ENCODE data around the gene JMJD8. TPM values are rescaled to one million over a fixed set of nuclear protein-coding genes. Genes with fewer than 3 reads are reported as not detected.
A peak's percentile ranks its signal among the peaks of the same experiment; 100 is the strongest.

JMJD8 gene
- total and polyA plus RNA-seq, 4 donors: 21.2 to 52.6 (median 33.4) TPM

DNA sequence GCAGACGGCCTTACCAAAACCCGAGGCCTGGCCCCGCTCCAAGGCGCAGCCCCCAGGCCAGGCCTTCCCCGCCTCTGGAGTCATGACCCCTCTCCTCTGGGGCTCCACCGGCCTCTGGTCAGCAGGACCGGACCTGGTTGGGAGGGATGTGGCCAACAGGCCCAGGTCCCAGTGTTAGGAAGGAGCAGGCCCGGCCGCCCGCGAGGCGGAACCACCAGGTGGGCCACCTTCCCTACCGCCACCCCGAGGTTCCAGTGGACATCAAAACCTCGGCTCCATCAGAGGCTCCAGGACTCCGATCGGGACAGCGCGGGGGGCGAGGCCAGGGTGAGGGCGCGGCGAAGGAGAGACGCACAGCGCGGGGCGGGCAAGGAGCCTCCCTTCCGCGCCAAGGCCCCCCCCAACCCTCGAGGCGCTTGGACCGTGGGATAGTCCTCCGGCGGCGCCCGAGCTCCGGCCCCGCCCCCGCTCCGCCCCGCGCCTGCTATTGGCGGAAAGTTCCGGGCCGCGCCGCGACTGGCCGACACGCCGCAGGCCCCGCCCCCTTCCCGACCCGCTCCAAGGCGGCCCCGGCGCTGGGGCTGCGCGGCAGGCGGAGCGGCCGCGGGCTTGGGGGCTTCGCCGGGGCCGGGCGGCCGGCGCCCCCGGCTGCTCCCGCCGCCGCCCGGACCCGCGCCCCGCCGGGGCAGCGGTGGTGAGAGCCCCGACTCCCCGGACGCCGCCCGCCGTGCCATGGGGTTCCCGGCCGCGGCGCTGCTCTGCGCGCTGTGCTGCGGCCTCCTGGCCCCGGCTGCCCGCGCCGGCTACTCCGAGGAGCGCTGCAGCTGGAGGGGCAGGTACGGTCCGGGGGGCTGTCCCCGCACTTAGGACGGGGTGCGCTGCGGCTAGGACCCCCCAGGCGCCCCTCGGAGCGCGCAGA is 30.7 kb upstream of the JMJD8 start, which contains the start of gene METRN:
Gene METRN (plus strand): TSS at position 561 of the 919 bp plus-strand sequence. CDS start 172 bp downstream, at position 733.
- H3K4me3 ChIP-seq (ENCODE audit: low read depth in 1 of 3, low read length in 3 of 3): peak within 1 kb of the TSS in 2 of 3 donors; percentile 60 to 74
- H3K27me3 ChIP-seq (ENCODE audit: control insufficient read depth in 4 of 4, insufficient read depth in 4 of 4, low read length in 3 of 4): peaks cover 0 to 6% (median 0%) of the 10 kb centered on the region in 4 donors
- H3K9me3 ChIP-seq (ENCODE audit: control insufficient read depth in 4 of 4, low read length in 3 of 4): no peaks in the 10 kb centered on the region
- 7% methylated on average over 108 of the region's 108 CpGs for WGBS
- H3K36me3 ChIP-seq (ENCODE audit: control insufficient read depth in 4 of 4, insufficient read depth in 3 of 4, low read depth in 1 of 4, low read length in 3 of 4): peaks cover 0 to 2% (median 0%) of the 10 kb centered on the region in 4 donors
- no peak within 1 kb of the TSS for H3K27ac ChIP-seq (ENCODE audit: low read depth in 1 of 2, low read length in 2 of 2)
- peaks cover 18 to 30% (median 24%) of the 10 kb centered on the region in 4 donors for H3K4me1 ChIP-seq (ENCODE audit: control insufficient read depth in 4 of 4, insufficient read depth in 4 of 4, low read length in 3 of 4)
- TF ChIP-seq RXRA (IDR thresholded peaks at IDR 0.05) (no peak), SP1 (IDR thresholded peaks at IDR 0.05) (no peak), FOXA2 (IDR thresholded peaks at IDR 0.05) (no peak), FOXA1 (IDR thresholded peaks at IDR 0.05) (no peak), GABPA (IDR thresholded peaks at IDR 0.05 in 1 of 2, conservative IDR thresholded peaks at IDR 0.05 in 1 of 2) (no peak), NR2F2 (IDR thresholded peaks at IDR 0.05) (no peak), YY1 (IDR thresholded peaks at IDR 0.05) (no peak)
- TF ChIP-seq, protein P1, sequence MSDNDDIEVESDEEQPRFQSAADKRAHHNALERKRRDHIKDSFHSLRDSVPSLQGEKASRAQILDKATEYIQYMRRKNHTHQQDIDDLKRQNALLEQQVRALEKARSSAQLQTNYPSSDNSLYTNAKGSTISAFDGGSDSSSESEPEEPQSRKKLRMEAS (IDR thresholded peaks at IDR 0.05): no peak
- TF ChIP-seq, protein P2, sequence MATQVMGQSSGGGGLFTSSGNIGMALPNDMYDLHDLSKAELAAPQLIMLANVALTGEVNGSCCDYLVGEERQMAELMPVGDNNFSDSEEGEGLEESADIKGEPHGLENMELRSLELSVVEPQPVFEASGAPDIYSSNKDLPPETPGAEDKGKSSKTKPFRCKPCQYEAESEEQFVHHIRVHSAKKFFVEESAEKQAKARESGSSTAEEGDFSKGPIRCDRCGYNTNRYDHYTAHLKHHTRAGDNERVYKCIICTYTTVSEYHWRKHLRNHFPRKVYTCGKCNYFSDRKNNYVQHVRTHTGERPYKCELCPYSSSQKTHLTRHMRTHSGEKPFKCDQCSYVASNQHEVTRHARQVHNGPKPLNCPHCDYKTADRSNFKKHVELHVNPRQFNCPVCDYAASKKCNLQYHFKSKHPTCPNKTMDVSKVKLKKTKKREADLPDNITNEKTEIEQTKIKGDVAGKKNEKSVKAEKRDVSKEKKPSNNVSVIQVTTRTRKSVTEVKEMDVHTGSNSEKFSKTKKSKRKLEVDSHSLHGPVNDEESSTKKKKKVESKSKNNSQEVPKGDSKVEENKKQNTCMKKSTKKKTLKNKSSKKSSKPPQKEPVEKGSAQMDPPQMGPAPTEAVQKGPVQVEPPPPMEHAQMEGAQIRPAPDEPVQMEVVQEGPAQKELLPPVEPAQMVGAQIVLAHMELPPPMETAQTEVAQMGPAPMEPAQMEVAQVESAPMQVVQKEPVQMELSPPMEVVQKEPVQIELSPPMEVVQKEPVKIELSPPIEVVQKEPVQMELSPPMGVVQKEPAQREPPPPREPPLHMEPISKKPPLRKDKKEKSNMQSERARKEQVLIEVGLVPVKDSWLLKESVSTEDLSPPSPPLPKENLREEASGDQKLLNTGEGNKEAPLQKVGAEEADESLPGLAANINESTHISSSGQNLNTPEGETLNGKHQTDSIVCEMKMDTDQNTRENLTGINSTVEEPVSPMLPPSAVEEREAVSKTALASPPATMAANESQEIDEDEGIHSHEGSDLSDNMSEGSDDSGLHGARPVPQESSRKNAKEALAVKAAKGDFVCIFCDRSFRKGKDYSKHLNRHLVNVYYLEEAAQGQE (IDR thresholded peaks at IDR 0.05): no peak
- TF ChIP-seq, protein P3, sequence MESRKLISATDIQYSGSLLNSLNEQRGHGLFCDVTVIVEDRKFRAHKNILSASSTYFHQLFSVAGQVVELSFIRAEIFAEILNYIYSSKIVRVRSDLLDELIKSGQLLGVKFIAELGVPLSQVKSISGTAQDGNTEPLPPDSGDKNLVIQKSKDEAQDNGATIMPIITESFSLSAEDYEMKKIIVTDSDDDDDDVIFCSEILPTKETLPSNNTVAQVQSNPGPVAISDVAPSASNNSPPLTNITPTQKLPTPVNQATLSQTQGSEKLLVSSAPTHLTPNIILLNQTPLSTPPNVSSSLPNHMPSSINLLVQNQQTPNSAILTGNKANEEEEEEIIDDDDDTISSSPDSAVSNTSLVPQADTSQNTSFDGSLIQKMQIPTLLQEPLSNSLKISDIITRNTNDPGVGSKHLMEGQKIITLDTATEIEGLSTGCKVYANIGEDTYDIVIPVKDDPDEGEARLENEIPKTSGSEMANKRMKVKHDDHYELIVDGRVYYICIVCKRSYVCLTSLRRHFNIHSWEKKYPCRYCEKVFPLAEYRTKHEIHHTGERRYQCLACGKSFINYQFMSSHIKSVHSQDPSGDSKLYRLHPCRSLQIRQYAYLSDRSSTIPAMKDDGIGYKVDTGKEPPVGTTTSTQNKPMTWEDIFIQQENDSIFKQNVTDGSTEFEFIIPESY (IDR thresholded peaks at IDR 0.05): no peak
- TF ChIP-seq, protein P4, sequence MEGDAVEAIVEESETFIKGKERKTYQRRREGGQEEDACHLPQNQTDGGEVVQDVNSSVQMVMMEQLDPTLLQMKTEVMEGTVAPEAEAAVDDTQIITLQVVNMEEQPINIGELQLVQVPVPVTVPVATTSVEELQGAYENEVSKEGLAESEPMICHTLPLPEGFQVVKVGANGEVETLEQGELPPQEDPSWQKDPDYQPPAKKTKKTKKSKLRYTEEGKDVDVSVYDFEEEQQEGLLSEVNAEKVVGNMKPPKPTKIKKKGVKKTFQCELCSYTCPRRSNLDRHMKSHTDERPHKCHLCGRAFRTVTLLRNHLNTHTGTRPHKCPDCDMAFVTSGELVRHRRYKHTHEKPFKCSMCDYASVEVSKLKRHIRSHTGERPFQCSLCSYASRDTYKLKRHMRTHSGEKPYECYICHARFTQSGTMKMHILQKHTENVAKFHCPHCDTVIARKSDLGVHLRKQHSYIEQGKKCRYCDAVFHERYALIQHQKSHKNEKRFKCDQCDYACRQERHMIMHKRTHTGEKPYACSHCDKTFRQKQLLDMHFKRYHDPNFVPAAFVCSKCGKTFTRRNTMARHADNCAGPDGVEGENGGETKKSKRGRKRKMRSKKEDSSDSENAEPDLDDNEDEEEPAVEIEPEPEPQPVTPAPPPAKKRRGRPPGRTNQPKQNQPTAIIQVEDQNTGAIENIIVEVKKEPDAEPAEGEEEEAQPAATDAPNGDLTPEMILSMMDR (IDR thresholded peaks at IDR 0.05; ENCODE audit: low read depth, low read length, missing input control): no peak
- DNase-seq (ENCODE audit: low spot score): peak; percentile 93
- no peak within 1 kb of the TSS for H3K9ac ChIP-seq (ENCODE audit: low read depth in 1 of 2, low read length in 2 of 2)

DNA sequence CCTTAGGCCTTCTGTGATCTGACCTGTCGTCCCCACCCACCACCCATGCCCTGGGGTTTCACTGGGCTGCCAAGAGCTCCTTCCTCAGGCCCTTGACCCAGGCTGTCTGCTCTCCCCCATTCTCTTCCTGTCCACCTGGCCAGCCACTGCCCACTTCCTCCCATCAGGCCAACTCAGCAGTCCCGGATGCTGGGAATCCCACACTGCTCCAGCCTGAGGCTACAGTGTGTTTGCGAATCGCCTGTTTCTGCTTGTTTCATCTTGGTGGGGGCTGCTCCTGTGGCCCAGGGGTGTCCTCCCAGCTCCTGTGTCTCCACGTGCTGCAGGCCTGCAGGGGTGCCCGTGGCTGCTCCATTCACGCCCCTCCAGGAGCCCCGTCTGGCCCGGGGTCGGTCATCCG is 29.9 kb upstream of the JMJD8 start:
- H3K36me3 ChIP-seq (ENCODE audit: control insufficient read depth in 4 of 4, insufficient read depth in 3 of 4, low read depth in 1 of 4, low read length in 3 of 4): peaks cover 0 to 2% (median 0%) of the 10 kb centered on the region in 4 donors
- H3K4me3 ChIP-seq (ENCODE audit: low read depth in 1 of 3, low read length in 3 of 3): no peak overlapping the region
- no peaks in the 10 kb centered on the region for H3K9me3 ChIP-seq (ENCODE audit: control insufficient read depth in 4 of 4, low read length in 3 of 4)
- WGBS: 80% methylated on average over 11 of the region's 11 CpGs
- no peak overlapping the region for H3K9ac ChIP-seq (ENCODE audit: low read depth in 1 of 2, low read length in 2 of 2)
- H3K4me1 ChIP-seq (ENCODE audit: control insufficient read depth in 4 of 4, insufficient read depth in 4 of 4, low read length in 3 of 4): peaks cover 17 to 29% (median 22%) of the 10 kb centered on the region in 4 donors
- TF ChIP-seq EGR1 (IDR thresholded peaks at IDR 0.05; ENCODE audit: low read depth in 2 of 2): no peak
- TF ChIP-seq, protein P5, sequence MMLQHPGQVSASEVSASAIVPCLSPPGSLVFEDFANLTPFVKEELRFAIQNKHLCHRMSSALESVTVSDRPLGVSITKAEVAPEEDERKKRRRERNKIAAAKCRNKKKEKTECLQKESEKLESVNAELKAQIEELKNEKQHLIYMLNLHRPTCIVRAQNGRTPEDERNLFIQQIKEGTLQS (IDR thresholded peaks at IDR 0.05): no peak
- TF ChIP-seq SP1 (IDR thresholded peaks at IDR 0.05): no peak
- no peak for TF ChIP-seq GABPA (IDR thresholded peaks at IDR 0.05 in 1 of 2, conservative IDR thresholded peaks at IDR 0.05 in 1 of 2)
- TF ChIP-seq RXRA (IDR thresholded peaks at IDR 0.05): no peak
- TF ChIP-seq, protein P1 (IDR thresholded peaks at IDR 0.05): no peak
- no peak for TF ChIP-seq RAD21 (IDR thresholded peaks at IDR 0.05)
- no peak for TF ChIP-seq FOXA2 (IDR thresholded peaks at IDR 0.05)
- no peak for DNase-seq (ENCODE audit: low spot score)
- no peak overlapping the region for H3K27ac ChIP-seq (ENCODE audit: low read depth in 1 of 2, low read length in 2 of 2)
- peaks cover 0 to 7% (median under 1%) of the 10 kb centered on the region in 4 donors for H3K27me3 ChIP-seq (ENCODE audit: control insufficient read depth in 4 of 4, insufficient read depth in 4 of 4, low read length in 3 of 4)
